MM.1S (cell line): Measurements from ENCODE around the gene GGNBP2.

Experiments
- DNase-seq: peaks from one replicate; pipeline ENCODE4 v3.0.0-alpha.2; 2015
- H2AFZ ChIP-seq: fragments of 300-600 bp; sonication (generic); 2 replicates; pipeline ENCODE4 v1.6.0; 2016; ENCODE audit warnings: antibody characterized with exemption, low read length
- H3F3A ChIP-seq: fragments of 300-600 bp; sonication (generic); 2 replicates; pipeline ENCODE4 v1.6.1; 2016; ENCODE audit warnings: mild to moderate bottlenecking, antibody characterized with exemption, low read length, moderate library complexity, mixed read lengths; ENCODE audit not compliant: insufficient read depth
- H3K27ac ChIP-seq: fragments of 300-600 bp; sonication (generic); 2 replicates; pipeline ENCODE4 v1.5.1; 2016; ENCODE audit warnings: mild to moderate bottlenecking, low read length
- H3K27me3 ChIP-seq: fragments of 300-600 bp; sonication (generic); replicated peaks from 2 replicates; pipeline ENCODE4 v1.6.0; 2016; ENCODE audit warnings: low read length; ENCODE audit not compliant: insufficient read depth
- H3K36me3 ChIP-seq: fragments of 300-600 bp; sonication (generic); replicated peaks from 2 replicates; pipeline ENCODE4 v1.6.1; 2016; ENCODE audit warnings: mild to moderate bottlenecking, low read length, mixed read lengths; ENCODE audit not compliant: insufficient read depth
- H3K4me1 ChIP-seq: fragments of 300-600 bp; sonication (generic); 2 replicates; pipeline ENCODE4 v1.6.1; 2016; ENCODE audit warnings: low read length, mixed read lengths
- H3K4me2 ChIP-seq: fragments of 300-600 bp; sonication (generic); 2 replicates; pipeline ENCODE4 v1.6.0; 2016; ENCODE audit warnings: low read depth, low read length
- H3K4me3 ChIP-seq: fragments of 300-600 bp; sonication (generic); 2 replicates; pipeline ENCODE4 v1.5.1; 2016; ENCODE audit warnings: low read length, mixed read lengths
- H3K79me2 ChIP-seq: fragments of 300-600 bp; sonication (generic); 2 replicates; pipeline ENCODE4 v1.6.1; 2016; ENCODE audit warnings: mixed run types, low read length, mixed read lengths
- H3K9ac ChIP-seq: fragments of 300-600 bp; sonication (generic); 2 replicates; pipeline ENCODE4 v1.6.1; 2016; ENCODE audit warnings: low read length, mixed read lengths
- H3K9me2 ChIP-seq: fragments of 300-600 bp; sonication (generic); replicated peaks from 2 replicates; pipeline ENCODE4 v1.6.1; 2016; ENCODE audit warnings: mild to moderate bottlenecking, low read length, mixed read lengths; ENCODE audit not compliant: insufficient read depth
- H3K9me3 ChIP-seq: fragments of 300-600 bp; sonication (generic); replicated peaks from 2 replicates; pipeline ENCODE4 v1.6.1; 2016; ENCODE audit warnings: mild to moderate bottlenecking, low read length, mixed read lengths; ENCODE audit not compliant: insufficient read depth
- H4K20me1 ChIP-seq: fragments of 300-600 bp; sonication (generic); 2 replicates; pipeline ENCODE4 v1.6.1; 2016; ENCODE audit warnings: mild to moderate bottlenecking, low read length, moderate library complexity, mixed read lengths; ENCODE audit not compliant: insufficient read depth
- EZH2 ChIP-seq: fragments of 300-600 bp; sonication (generic); optimal IDR thresholded peaks from 2 replicates; pipeline ENCODE3; 2017; ENCODE audit warnings: low read depth, mild to moderate bottlenecking, antibody characterized with exemption, low read length, mixed read lengths
- EZH2phosphoT487 ChIP-seq: fragments of 300-600 bp; sonication (generic); IDR thresholded peaks from 2 replicates; pipeline ENCODE4 v1.6.1; 2018; ENCODE audit warnings: antibody characterized with exemption, low read length
- TF ChIP-seq, protein P1 (sequence below): fragments of 300-600 bp; sonication (generic); IDR thresholded peaks from 2 replicates; pipeline ENCODE4 v1.5.1; 2016; ENCODE audit warnings: antibody characterized with exemption, low read length, mixed read lengths

The GGNBP2 gene

DNA sequence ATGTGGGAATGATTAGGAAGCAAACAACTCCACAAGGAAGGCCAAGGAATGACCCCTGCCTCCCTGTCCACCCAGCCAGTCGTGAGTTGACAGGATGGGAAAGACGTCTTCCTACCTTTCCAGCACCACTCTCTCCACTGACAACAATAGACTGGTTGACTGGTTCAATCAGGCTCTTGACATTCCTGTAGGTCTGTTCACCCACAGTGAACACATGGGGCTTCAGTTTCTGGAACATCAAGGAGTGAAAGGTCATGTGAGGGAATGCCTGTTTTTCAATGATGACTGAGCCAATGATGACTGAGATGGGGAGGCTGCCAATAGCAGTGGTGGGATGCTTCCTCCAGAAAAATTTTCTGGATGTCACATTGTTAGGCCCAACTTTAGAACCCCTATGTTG is 19.6 kb upstream of the GGNBP2 start:
- TF ChIP-seq EZH2 (no peak), EZH2phosphoT487 (no peak)
- TF ChIP-seq, protein P1, sequence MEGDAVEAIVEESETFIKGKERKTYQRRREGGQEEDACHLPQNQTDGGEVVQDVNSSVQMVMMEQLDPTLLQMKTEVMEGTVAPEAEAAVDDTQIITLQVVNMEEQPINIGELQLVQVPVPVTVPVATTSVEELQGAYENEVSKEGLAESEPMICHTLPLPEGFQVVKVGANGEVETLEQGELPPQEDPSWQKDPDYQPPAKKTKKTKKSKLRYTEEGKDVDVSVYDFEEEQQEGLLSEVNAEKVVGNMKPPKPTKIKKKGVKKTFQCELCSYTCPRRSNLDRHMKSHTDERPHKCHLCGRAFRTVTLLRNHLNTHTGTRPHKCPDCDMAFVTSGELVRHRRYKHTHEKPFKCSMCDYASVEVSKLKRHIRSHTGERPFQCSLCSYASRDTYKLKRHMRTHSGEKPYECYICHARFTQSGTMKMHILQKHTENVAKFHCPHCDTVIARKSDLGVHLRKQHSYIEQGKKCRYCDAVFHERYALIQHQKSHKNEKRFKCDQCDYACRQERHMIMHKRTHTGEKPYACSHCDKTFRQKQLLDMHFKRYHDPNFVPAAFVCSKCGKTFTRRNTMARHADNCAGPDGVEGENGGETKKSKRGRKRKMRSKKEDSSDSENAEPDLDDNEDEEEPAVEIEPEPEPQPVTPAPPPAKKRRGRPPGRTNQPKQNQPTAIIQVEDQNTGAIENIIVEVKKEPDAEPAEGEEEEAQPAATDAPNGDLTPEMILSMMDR: no peak
- Histone ChIP-seq H3K4me3 (no peak overlapping the region), H3K9ac (no peak overlapping the region), H3K4me1 (peaks cover 21% of the 10 kb centered on the region), H3K36me3 (peaks cover 28% of the 10 kb centered on the region), H4K20me1 (no peaks in the 10 kb centered on the region), H3K4me2 (no peak overlapping the region; the same call in 1 of the 2 replicates), H3K9me3 (no peaks in the 10 kb centered on the region), H3F3A (peaks cover 11% of the 10 kb centered on the region), H2AFZ (no peak overlapping the region), H3K9me2 (no peaks in the 10 kb centered on the region), H3K79me2 (peaks cover 4% of the 10 kb centered on the region; the same call in 1 of the 2 replicates), H3K27me3 (no peaks in the 10 kb centered on the region), H3K27ac (peak overlapping the region; percentile 60; the same call in 1 of the 2 replicates)
- no peak for DNase-seq

DNA sequence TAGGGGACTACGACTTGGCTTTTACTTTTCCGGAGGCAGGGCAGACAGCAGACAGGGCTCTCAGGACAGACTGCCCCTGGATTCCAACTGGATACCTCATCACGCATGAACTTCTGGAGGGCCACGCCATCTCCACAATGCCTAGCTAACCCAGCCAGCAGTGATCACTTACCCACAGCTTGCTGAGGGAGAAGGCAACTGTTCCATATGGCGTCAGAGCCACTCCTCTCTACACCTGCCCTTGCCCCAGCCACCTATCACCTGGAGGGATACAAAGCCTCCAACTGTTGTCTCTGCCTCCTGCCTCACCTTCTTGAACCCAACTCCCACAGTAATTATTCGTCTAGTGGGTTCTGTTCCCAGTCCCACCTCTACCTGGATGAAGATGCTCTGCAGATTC is 18.8 kb upstream of the GGNBP2 start:
- Histone ChIP-seq H3F3A (peaks cover 11% of the 10 kb centered on the region), H3K79me2 (peaks cover 4% of the 10 kb centered on the region; the same call in 1 of the 2 replicates), H3K27ac (no peak overlapping the region), H3K4me1 (peaks cover 21% of the 10 kb centered on the region), H3K36me3 (peaks cover 28% of the 10 kb centered on the region), H3K9ac (no peak overlapping the region), H3K27me3 (no peaks in the 10 kb centered on the region), H3K4me2 (no peak overlapping the region), H3K4me3 (no peak overlapping the region), H2AFZ (no peak overlapping the region), H4K20me1 (no peaks in the 10 kb centered on the region), H3K9me3 (no peaks in the 10 kb centered on the region), H3K9me2 (no peaks in the 10 kb centered on the region)
- DNase-seq: no peak
- no peak for TF ChIP-seq EZH2
- TF ChIP-seq EZH2phosphoT487: no peak
- TF ChIP-seq, protein P1: no peak

DNA sequence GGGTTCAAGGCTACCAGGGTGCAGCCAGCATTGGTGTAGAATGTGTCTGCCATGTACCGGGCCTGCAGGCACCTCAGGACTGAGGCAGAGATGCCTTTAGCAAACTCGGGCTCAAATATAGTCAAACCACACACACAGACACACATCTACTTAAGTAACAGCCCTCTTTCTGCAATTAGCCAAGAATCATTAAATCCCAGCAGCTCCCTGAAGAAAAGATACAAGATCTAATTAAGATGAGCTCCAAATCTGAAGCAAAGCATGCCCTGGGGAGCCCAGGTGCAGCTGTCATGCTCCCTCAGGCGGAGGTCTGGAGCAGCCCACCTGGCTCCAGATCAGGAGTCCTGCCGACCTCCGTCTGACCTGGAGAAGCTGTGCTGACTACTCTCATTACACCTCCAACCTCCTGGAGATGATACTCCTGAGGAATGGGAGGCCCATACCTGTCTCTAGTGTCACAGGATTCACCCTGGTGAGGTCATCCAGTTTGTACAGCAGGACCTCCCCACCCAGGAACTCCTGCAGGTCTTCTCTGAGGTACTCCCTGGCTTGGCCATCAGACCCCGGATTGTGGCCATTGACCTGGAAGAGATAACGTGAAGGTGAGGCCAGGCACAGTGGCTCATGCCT is 17.0 kb upstream of the GGNBP2 start:
- Histone ChIP-seq H4K20me1 (no peaks in the 10 kb centered on the region), H3K27ac (no peak overlapping the region), H3K9me3 (no peaks in the 10 kb centered on the region), H3K4me2 (no peak overlapping the region), H3K4me3 (no peak overlapping the region), H3K36me3 (peaks cover 28% of the 10 kb centered on the region), H3K4me1 (peaks cover 21% of the 10 kb centered on the region), H3F3A (peaks cover 11% of the 10 kb centered on the region), H3K9ac (no peak overlapping the region), H2AFZ (no peak overlapping the region), H3K27me3 (no peaks in the 10 kb centered on the region), H3K9me2 (no peaks in the 10 kb centered on the region), H3K79me2 (peaks cover 15% of the 10 kb centered on the region)
- DNase-seq: no peak
- TF ChIP-seq EZH2: no peak
- TF ChIP-seq, protein P1: no peak
- no peak for TF ChIP-seq EZH2phosphoT487
